Neural cell (in vitro differentiated cells): ENCODE data around the gene PITHD1. TPM values are rescaled to one million over a fixed set of nuclear protein-coding genes. Genes with fewer than 3 reads are reported as not detected.

Experiments
- H2AFZ ChIP-seq: fragments of 200-600, 300-800 bp; sonication (generic), shearing (Covaris generic); 2 replicates; pipeline ENCODE4 v1.6.0; 2014; ENCODE audit warnings: low read depth, mild to moderate bottlenecking, antibody characterized with exemption, low read length, moderate library complexity
- H3F3A ChIP-seq: fragments of 200-600 bp; shearing (Covaris generic); 2 replicates; pipeline ENCODE4 v1.6.1; 2016; ENCODE audit warnings: mild to moderate bottlenecking, moderate library complexity, mixed read lengths, antibody characterized with exemption, low read length; ENCODE audit not compliant: insufficient read depth, poor library complexity, severe bottlenecking
- H3K27ac ChIP-seq: fragments of 200-600, 300-800 bp; sonication (generic), shearing (Covaris generic); 2 replicates; pipeline ENCODE4 v1.5.1; 2014; ENCODE audit warnings: mild to moderate bottlenecking, low read length, moderate library complexity
- H3K27me3 ChIP-seq: fragments of 300-800, 200-600 bp; sonication (generic), shearing (Covaris generic); 2 replicates; pipeline ENCODE4 v1.6.0; 2014; ENCODE audit warnings: mild to moderate bottlenecking, low read depth, low read length, moderate library complexity; ENCODE audit not compliant: insufficient read depth
- H3K36me3 ChIP-seq: fragments of 300-800, 200-600 bp; sonication (generic), shearing (Covaris generic); 2 replicates; pipeline ENCODE4 v1.5.1; 2014; ENCODE audit warnings: mild to moderate bottlenecking, antibody characterized with exemption, low read length, moderate library complexity; ENCODE audit not compliant: insufficient read depth
- H3K4me2 ChIP-seq: fragments of 300-800, 200-600 bp; sonication (generic), shearing (Covaris generic); 2 replicates; pipeline ENCODE4 v1.6.0; 2014; ENCODE audit warnings: mild to moderate bottlenecking, low read length
- H3K4me3 ChIP-seq: fragments of 300-800, 200-600 bp; sonication (generic), shearing (Covaris generic); 2 replicates; pipeline ENCODE4 v1.5.1; 2014; ENCODE audit warnings: mild to moderate bottlenecking, low read length, moderate library complexity
- H3K79me2 ChIP-seq: fragments of 200-600 bp; shearing (Covaris generic); replicated peaks from 2 replicates; pipeline ENCODE4 v1.6.0; 2014; ENCODE audit warnings: mild to moderate bottlenecking, low read length, moderate library complexity; ENCODE audit not compliant: insufficient read depth
- H3K9ac ChIP-seq: fragments of 300-800, 200-600 bp; sonication (generic), shearing (Covaris generic); 2 replicates; pipeline ENCODE4 v1.6.1; 2016; ENCODE audit warnings: mild to moderate bottlenecking, low read length, mixed read lengths
- H3K9me2 ChIP-seq: fragments of 200-600 bp; shearing (Covaris generic); 2 replicates; pipeline ENCODE4 v1.6.1; 2016; ENCODE audit warnings: mild to moderate bottlenecking, low read length, mixed read lengths; ENCODE audit not compliant: insufficient read depth
- H3K9me3 ChIP-seq: fragments of 200-600, 300-800 bp; sonication (generic), shearing (Covaris generic); 2 replicates; pipeline ENCODE4 v1.6.1; 2016; ENCODE audit warnings: mild to moderate bottlenecking, mixed run types, low read length, moderate library complexity, mixed read lengths
- H4K20me1 ChIP-seq: fragments of 200-600 bp; shearing (Covaris generic); 2 replicates; pipeline ENCODE4 v1.6.1; 2016; ENCODE audit warnings: mild to moderate bottlenecking, mixed run types; ENCODE audit not compliant: insufficient read depth
- CTCF ChIP-seq: fragments of 450-650 bp; IDR thresholded peaks from 2 replicates; pipeline ENCODE4 v1.5.1; 2014; ENCODE audit warnings: antibody characterized with exemption, mild to moderate bottlenecking, moderate library complexity; ENCODE audit not compliant: poor library complexity, severe bottlenecking
- EP300 ChIP-seq: fragments of 450-650 bp; conservative IDR thresholded peaks from 2 replicates; pipeline ENCODE4 v1.6.1; 2014; ENCODE audit warnings: antibody characterized with exemption, mild to moderate bottlenecking, moderate library complexity; ENCODE audit not compliant: poor library complexity, severe bottlenecking
- MXI1 ChIP-seq: fragments of 450-650 bp; conservative IDR thresholded peaks from 2 replicates; pipeline ENCODE4 v1.6.1; 2014; ENCODE audit warnings: antibody characterized with exemption, mild to moderate bottlenecking; ENCODE audit not compliant: poor library complexity, severe bottlenecking
- POLR2AphosphoS5 ChIP-seq: IDR thresholded peaks from 2 replicates; pipeline ENCODE4 v1.6.1; 2012
- RAD21 ChIP-seq: fragments of 450-650 bp; conservative IDR thresholded peaks from 2 replicates; pipeline ENCODE4 v1.6.1; 2014; ENCODE audit warnings: antibody characterized with exemption, mild to moderate bottlenecking, moderate library complexity
- REST ChIP-seq: IDR thresholded peaks from 2 replicates; pipeline ENCODE4 v1.6.1; 2012; ENCODE audit warnings: borderline replicate concordance
- SMC3 ChIP-seq: fragments of 450-650 bp; conservative IDR thresholded peaks from 2 replicates; pipeline ENCODE4 v1.6.1; 2014; ENCODE audit warnings: antibody characterized with exemption, mild to moderate bottlenecking, moderate library complexity; ENCODE audit not compliant: poor library complexity
- TAF1 ChIP-seq: IDR thresholded peaks from 2 replicates; pipeline ENCODE4 v1.6.1; 2012; ENCODE audit warnings: low read depth
- polyA plus RNA-seq: library from polyadenylated mRNA; depleted of rRNA; stranded (reverse); fragments of >200 nt; gene quantifications from 2 replicates; pipeline ENCODE4 v1.2.3, GENCODE V29; 2014

The PITHD1 gene
- polyA plus RNA-seq, 1 donor from 2014 or later: 267 TPM

- H3F3A ChIP-seq: no peaks in the 10 kb centered on the region
- H3K9me2 ChIP-seq: no peaks in the 10 kb centered on the region
- no peak overlapping the region for H3K27ac ChIP-seq
- H3K27me3 ChIP-seq: no peaks in the 10 kb centered on the region
- no peak overlapping the region for H3K4me3 ChIP-seq
- no peak overlapping the region for H2AFZ ChIP-seq
- H3K4me2 ChIP-seq: no peak overlapping the region
- TF ChIP-seq MXI1 (no peak), CTCF (no peak), SMC3 (no peak), RAD21 (no peak), EP300 (no peak), TAF1 (no peak), REST (no peak)
- no peaks in the 10 kb centered on the region for H3K36me3 ChIP-seq
- H3K79me2 ChIP-seq: peaks cover 13% of the 10 kb centered on the region
- no peaks in the 10 kb centered on the region for H4K20me1 ChIP-seq
- no peaks in the 10 kb centered on the region for H3K9me3 ChIP-seq
- H3K9ac ChIP-seq: no peak overlapping the region
Measured at GRCh38 chr1:23784846-23785245, 6.6 kb downstream of the PITHD1 start.

- TF ChIP-seq SMC3 (no peak), MXI1 (no peak), CTCF (no peak), RAD21 (no peak), POLR2AphosphoS5 (no peak), REST (no peak), TAF1 (no peak)
- Histone ChIP-seq H3F3A (no peaks in the 10 kb centered on the region), H3K79me2 (peaks cover 16% of the 10 kb centered on the region), H2AFZ (no peak overlapping the region), H3K9me2 (no peaks in the 10 kb centered on the region), H4K20me1 (no peaks in the 10 kb centered on the region), H3K4me3 (no peak overlapping the region), H3K27ac (no peak overlapping the region), H3K9ac (no peak overlapping the region), H3K36me3 (no peaks in the 10 kb centered on the region), H3K9me3 (no peaks in the 10 kb centered on the region), H3K27me3 (no peaks in the 10 kb centered on the region), H3K4me2 (no peak overlapping the region)
Measured at GRCh38 chr1:23787701-23788100, 9.5 kb downstream of the PITHD1 start.
